Activated CD8-positive, alpha-beta memory T cell treated with anti-CD3 and anti-CD28 coated beads for 4 hours (primary cell): ENCODE data around the gene KLHDC7A.

Experiments
- DNase-seq, 2 donors: peaks; one replicate each; pipeline ENCODE4 v3.0.0-alpha.2; 2020; ENCODE audit warnings: low read depth in 2 of 2

Gene KLHDC7A

DNA sequence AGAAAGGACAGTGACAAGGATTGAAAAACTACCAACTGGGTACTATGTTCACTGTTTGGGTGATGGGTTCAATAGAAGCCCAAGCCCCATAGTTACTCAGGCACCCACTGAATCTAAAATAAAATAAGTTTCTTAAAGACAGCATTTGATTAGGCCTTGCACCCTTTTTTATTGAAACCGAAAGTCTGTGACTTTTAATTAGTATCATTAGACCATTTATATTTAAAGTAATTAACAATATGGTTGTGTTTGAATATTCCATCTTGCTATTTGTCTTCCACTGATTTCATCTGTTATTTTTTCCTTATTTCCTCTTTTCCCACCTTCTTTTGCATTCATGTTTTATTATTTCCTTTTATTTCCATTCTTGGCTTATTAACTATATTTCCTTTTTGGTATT is 27.4 kb downstream of the KLHDC7A start:
- no peak for DNase-seq

GRCh38 chr1:18511149-18511873 is 30.6 kb downstream of the KLHDC7A start:
- DNase-seq = no peak

GRCh38 chr1:18511874-18512150 is 31.1 kb downstream of the KLHDC7A start:
- no peak for DNase-seq

DNA sequence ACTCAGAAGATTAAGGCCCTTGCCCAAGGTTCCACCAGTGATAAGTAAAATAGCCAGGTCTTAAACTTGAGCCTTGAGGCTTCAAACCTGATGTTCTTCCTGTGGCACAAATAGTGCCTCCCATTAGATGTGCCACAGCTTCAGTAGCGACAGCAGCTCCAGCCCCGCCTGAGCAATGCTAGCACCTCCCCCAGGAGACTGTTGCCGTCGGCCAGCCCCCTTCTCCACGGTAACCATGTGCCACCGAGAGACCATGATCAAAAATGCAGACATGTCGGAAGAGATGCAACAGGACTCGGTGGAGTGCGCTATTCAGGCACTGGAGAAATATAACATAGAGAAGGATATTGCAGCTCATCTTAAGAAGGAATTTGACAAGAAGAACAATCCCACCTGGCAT is 32.2 kb downstream of the KLHDC7A start:
- DNase-seq = no peak

GRCh38 chr1:18513995-18514394 is 33.3 kb downstream of the KLHDC7A start:
- DNase-seq = no peak

DNA sequence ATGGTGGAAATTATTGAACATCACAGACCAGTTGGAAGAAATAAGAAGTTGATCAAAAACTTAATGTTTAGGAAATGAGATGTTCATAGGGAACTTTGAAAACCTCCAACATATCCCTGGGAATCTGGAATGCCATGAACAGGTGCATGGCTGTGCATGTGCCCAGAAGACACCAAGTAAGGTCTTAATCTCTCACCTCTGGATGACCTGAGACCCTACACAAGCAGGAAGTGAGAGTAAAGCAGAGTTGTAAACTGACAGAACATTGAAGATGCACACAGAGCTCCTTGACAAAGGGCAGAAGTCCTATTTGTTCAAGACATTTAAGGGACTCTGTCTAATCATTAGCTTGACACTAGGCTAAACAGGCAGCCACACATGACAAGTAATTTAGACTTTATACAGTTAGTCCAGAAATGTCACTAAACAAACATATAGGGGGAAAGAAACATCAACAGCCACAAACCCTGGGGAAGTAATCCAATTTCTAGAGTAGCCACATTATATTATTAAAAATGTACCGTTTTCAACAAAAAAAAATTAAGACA is 34.5 kb downstream of the KLHDC7A start:
- DNase-seq = no peak

GRCh38 chr1:18516473-18516872 is 35.7 kb downstream of the KLHDC7A start:
- DNase-seq = no peak

DNA sequence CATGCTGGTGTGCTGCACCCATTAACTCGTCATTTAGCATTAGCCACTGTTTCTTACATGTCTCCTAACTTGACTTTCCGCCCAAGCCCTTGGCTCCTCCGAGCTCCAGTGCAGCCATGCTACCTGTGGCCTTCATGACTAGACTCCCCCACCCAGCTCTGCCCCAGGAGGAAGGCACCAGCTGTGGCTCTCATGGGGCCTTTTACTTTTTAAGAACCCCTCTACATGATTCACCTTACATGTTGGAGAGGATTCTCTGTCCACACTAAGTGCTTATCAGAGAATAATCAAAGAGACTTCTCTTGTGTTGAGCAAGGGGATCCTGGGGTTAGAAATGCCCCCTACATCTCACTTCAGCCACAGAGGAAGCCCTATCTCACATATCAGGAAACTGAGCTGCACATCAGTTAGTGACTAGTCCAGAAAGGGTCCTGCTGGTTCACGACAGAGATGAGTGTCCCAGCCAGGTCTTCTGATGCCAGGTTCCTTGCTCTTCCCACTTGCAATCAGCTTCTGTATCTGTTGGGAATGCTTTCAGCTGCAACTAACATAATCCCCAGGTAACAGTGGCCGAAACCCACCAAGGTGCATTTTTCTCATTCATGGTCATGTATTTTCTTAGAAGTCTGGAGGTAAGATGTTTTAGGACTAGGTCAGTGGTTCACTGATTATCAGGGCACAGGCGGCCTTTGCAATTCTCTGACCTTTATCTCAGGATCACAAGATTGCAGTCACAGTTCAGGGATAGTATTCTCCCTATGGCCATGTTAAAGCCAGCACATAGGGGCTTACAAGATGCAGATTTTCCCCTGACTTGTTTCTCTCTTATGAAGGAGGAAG is 45.9 kb downstream of the KLHDC7A start:
- DNase-seq = no peak

- DNase-seq = no peak
Observed at GRCh38 chr1:18527514-18527913, 46.8 kb downstream of the KLHDC7A start.

GRCh38 chr1:18527921-18528320 is 47.2 kb downstream of the KLHDC7A start:
- DNase-seq = no peak

- no peak for DNase-seq
Observed at GRCh38 chr1:18528616-18529015, 47.9 kb downstream of the KLHDC7A start.

- no peak for DNase-seq
Observed at GRCh38 chr1:18529714-18530113, 49.0 kb downstream of the KLHDC7A start.

GRCh38 chr1:18530587-18531502 is 50.1 kb downstream of the KLHDC7A start:
- no peak for DNase-seq

- no peak for DNase-seq
Observed at GRCh38 chr1:18531503-18531845, 50.7 kb downstream of the KLHDC7A start.

- no peak for DNase-seq
Observed at GRCh38 chr1:18532390-18533170, 51.9 kb downstream of the KLHDC7A start.

- no peak for DNase-seq
Observed at GRCh38 chr1:18533259-18533658, 52.5 kb downstream of the KLHDC7A start.

- no peak for DNase-seq
Observed at GRCh38 chr1:18534810-18535205, 54.1 kb downstream of the KLHDC7A start.
